NOMO-1 treated with dmso at 0.1 percent for 144 hours (cell line): ENCODE measurements around the gene DOCK1.
"Not testable (repeated sequence)": the region's sequence is repeated elsewhere in the genome, so short reads cannot be mapped to it uniquely, and the experiment has no call there.

Experiments used
- DNase-seq: peaks from one replicate; lab custom pipeline; 2025; ENCODE audit not compliant: unreplicated experiment; lab: John Stamatoyannopoulos, UW

DOCK1 gene

GRCh38 chr10:127299956-127300689, 394.9 kb downstream of the DOCK1 start:
- DNase-seq: no peak

GRCh38 chr10:127300868-127301321, 395.7 kb downstream of the DOCK1 start:
- DNase-seq: no peak

DNA sequence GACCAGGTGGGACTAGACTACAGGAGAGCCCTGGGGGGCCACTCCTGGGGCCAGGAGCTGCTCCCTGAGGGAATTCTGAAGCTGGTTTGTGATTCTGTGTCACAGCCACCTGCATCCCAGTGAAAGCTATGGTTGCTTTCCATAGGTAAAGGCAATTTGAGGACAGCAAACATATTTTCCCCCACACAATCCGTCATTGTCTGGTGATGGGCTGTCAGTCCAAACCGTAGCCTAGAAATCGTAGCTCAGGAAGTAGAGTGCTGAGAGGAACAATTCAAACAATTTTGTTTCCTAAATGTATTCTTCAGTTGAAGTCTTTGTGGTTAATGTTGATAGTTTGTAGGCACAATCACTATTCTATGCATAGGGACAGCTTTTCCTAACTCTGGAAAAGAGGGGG, 397.1 kb downstream of the DOCK1 start:
- DNase-seq: no peak

- DNase-seq: no peak
Measured at GRCh38 chr10:127303105-127303504, 397.9 kb downstream of the DOCK1 start.

DNA sequence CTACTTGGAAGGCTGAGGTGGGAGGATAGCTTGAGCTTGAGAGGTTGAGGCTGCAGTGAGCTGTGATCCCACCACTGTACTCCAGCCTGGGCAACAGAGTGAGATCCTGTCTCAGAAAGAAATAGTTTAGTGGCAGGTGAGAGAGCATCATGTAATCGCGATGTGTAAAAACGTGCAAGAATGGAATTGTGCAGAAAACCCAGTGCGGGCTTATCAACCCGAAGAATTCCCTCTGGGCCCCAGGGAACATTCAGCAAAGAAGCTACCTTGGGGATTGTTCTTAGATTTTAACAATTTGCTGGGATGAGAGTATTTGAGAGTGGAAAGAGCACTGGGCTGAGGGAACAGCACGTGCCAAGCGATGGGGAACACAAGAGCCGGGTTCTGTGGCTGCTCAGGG, 398.5 kb downstream of the DOCK1 start:
- DNase-seq: no peak

DNA sequence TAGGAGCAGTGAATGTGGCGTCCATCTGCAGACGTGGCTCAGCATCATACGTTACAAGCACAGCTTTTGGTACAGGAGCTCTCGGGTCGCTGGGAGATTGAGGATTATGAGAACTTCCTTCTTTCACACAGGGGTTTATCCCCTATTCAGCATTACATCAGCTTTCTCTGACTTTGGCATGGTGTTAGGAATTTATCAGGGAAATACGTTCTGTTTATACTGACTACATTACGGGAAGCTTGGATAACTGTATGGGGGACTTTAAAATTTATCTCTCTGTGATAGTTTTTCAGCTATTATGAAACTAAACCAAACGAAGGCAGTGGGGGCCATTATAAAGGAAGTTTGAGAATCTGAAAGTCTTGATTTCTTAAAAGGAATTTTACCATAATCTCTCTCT, 401.3 kb downstream of the DOCK1 start:
- no peak for DNase-seq

DNA sequence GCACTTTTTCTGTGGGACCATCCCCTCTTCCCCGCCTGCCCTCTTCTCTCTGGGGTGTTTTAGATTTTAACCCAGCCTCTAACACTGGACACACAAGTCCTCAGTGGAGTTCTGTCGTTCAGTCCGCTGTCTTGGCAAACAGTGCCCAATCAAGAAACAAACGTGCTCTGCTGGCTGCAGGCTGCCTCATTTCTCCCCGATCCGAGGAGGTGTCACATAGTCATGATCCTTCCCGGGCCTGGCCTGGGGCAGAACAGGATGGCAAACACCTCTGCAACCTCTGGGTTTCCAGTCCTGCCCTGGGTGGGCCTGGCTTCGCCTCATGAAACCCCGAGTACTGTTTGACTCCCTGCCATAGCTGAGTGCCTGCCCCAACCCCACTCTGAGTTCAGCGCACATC, 402.1 kb downstream of the DOCK1 start:
- DNase-seq: no peak

DNA sequence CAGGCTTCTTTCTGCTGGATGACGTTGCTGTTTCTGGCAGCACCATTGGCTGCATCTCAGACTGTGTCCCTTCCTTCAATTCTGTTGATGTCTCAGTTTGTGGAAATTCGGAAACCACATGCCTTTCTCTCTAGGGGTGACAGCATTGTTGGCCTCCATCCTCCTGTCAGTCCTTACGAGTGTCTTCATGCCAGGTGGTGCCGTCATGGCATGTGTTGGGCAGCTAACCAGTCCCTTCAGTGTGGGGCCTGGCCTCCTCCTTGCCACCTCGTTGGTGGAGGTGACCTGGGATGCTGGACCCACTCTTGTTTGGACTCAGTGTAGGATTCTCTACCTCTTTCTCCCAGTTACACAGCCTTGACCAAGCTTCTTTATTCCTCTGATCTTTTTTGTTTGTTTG, 402.8 kb downstream of the DOCK1 start:
- DNase-seq: no peak

DNA sequence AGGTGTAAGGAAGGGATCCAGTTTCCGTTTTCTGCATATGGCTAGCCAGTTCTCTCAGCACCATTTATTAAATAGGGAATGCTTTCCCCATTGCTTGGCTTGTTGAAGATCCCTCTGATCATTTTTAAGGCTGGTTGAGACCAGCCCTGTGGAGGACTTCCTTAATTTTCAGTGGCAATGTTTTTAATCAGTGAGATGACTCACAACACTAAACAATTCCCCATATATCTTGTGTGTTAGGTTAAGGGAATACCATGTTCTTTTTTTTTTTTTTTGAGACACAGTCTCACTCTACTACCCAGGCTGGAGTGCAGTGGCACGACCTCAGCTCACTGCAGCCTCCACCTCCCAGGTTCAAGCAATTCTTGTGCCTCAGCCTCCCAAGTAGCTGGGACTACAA, 404.4 kb downstream of the DOCK1 start:
- not testable (repeated sequence) for DNase-seq

DNA sequence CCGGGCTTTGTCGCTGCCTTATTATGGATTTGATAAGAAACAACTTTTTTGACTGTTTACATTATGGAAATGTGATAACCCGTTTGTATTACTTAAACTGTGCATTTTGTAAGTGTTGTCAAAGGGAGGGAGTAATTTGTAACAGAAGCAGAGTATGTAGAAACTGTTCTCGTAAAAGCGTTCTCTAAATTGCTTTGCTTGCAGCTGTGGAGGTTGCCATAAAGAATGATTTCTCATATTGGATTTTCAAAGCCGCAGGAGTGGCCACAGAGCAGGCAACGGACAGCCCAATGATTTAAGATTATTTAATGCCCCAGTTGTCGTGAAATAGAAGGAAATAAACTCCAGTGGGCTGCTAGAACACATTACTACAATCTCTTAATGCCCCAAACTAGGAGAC, 405.2 kb downstream of the DOCK1 start:
- DNase-seq: no peak

DNA sequence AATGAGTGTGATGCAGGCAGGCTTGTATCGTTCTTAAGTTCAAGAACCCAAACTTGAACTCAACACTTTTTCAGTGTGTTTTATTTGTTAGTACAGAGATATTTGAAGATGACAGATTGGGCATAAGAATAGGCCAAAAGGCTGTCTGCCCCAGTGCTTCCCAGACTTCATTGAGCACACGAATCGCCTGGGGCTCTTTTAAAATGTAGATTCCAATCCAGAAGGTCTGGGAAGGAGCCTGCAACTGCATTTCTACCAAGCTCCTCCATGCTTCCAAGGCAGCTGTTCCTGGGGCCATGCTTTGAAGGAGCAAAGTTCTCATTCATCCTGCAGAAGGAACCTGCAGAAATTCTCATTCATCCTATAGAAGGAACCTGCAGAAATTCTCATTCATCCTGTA, 405.7 kb downstream of the DOCK1 start:
- DNase-seq: no peak

DNA sequence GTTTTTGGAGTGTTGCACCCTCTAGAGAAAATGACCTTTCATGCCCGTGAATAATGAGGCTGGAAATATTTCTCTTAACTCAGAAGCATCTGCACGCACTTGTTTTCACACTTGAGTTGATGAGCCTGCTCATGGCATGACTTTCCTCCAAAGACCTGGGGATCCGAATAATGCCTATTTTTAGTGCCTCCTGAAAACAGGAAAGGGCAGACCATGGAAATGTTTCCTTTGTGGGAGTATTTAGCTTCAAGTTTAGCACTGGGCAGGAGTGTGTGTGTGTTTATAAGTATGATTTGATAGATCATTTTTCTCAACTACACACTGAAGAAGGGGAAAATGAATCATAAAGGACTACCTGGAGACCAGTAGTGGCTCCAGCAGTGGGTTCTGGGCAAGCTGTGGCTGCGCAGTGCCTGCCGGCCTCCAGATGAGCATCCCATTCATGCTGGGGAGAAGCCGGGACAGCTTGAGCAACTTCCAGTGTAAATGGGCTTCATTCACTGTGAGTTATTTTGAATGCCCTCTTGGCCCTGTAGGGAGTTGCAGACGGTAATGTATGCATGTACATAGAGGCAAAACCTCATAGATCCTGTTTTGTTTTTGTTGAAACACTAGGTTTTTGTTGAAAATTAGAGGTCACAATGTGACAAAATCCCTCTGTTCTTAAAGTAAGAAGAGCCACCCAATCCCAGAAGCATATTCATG, 408.9 kb downstream of the DOCK1 start:
- no peak for DNase-seq

GRCh38 chr10:127314797-127315196, 409.6 kb downstream of the DOCK1 start:
- no peak for DNase-seq

DNA sequence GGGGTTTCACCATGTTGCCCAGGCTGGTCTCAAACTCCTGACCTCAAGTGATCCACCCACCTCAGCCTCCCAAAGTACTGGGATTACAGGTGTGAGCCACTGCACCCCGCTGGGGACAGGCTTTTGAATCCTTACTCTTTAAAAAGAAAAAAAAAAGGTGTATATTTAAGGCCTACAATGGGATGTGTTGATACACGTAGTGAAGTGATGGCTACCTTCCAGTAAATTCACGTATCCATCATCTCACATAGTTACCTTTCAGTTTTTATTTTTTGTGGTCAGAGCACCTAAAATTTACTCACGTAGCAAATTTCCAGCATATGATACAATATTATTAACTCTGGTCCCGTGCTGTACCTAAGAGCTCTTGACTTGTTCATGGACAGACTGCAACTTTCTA, 410.7 kb downstream of the DOCK1 start:
- DNase-seq: no peak

- DNase-seq: no peak
Measured at GRCh38 chr10:127318396-127318795, 413.2 kb downstream of the DOCK1 start.

DNA sequence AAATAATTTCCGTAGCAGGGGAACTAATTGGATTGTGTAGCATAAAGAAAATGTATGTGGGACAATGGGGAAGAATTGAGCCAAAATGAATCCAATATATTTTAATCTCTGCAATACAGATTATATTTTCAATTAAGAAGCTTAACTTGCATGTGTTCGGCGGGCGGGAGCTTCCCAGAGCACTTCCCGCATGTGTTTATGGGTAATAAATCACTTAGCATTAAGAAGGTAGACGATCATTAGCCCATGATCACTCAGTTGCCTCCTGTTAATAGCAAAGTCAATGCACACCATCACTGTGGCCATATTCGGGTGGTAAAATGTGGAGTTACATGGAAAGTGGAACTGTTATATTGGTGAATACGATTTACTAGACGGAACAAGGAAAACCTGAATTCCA, 414.0 kb downstream of the DOCK1 start:
- no peak for DNase-seq

- no peak for DNase-seq
Measured at GRCh38 chr10:127319691-127320090, 414.5 kb downstream of the DOCK1 start.

GRCh38 chr10:127320176-127320575, 414.9 kb downstream of the DOCK1 start:
- no peak for DNase-seq

- no peak for DNase-seq
Measured at GRCh38 chr10:127322286-127322685, 417.1 kb downstream of the DOCK1 start.

GRCh38 chr10:127325506-127325905, 420.3 kb downstream of the DOCK1 start:
- DNase-seq: no peak

DNA sequence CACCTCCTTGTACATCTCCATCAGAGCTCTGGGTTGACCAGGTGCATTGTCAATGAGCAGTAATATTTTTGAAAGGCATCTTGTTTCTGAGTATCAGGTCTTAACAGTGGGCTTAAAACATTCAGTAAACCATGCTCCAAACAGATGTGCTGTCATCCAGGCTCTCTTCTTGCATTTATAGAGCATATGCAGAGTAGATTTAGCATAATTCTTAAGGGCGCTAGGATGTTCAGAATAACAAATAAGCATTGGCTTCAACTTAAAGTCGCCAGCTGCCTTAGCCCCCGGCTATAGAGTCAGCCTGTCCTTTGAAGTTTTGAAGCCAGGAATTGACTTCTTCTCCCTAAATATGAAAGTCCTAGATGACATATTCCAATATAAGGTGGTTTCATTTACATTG, 421.7 kb downstream of the DOCK1 start:
- no peak for DNase-seq

DNA sequence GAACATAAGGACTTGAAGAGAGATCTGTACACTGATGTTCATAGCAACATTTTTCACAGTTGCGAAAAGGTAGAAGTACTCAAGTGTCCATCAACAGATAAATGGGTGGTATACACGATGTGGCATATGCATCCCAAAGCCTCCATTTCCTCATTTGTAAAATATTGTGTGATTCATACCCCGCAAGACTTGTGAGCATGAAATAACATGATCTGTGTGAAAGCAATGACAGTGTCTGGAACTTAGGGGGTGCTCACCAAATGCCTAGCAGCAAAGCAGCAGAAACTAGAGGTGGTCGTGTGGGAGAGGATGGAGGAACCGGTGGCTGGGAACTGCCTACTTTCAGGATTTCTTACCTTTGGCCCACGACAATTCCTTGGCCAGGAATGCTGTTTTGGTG, 426.5 kb downstream of the DOCK1 start:
- DNase-seq: no peak

- DNase-seq: no peak
Measured at GRCh38 chr10:127332631-127333030, 427.4 kb downstream of the DOCK1 start.
